ENCODE results near the gene PTGER3.

DNA sequence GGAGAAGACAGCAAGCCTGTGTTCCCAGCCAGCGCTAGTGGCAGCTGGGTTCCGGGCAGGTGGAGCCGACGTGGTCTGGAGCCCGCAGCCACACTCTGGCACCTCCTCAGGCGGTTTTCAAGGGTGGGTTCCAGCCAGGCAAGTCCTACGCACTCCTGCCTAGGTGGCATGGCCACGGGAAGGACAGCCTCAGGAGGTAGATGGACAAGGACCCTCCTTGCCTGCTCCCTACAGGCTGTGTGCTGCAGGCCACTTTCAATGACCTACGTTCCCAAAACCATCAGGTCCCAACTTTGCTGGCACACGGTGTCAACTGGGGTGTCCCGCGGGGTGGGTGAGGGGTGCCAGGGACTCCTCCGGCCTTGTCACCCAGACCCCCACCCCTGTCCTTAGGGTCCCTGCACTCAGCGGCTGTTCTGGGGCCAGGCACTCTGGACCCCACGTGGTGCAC, 6.7 kb upstream of the PTGER3 start:
- TF ChIP-seq, protein P1, sequence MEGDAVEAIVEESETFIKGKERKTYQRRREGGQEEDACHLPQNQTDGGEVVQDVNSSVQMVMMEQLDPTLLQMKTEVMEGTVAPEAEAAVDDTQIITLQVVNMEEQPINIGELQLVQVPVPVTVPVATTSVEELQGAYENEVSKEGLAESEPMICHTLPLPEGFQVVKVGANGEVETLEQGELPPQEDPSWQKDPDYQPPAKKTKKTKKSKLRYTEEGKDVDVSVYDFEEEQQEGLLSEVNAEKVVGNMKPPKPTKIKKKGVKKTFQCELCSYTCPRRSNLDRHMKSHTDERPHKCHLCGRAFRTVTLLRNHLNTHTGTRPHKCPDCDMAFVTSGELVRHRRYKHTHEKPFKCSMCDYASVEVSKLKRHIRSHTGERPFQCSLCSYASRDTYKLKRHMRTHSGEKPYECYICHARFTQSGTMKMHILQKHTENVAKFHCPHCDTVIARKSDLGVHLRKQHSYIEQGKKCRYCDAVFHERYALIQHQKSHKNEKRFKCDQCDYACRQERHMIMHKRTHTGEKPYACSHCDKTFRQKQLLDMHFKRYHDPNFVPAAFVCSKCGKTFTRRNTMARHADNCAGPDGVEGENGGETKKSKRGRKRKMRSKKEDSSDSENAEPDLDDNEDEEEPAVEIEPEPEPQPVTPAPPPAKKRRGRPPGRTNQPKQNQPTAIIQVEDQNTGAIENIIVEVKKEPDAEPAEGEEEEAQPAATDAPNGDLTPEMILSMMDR (conservative IDR thresholded peaks at IDR 0.05): no peak
- no peak for TF ChIP-seq ZFX (IDR thresholded peaks at IDR 0.05)

Data from C4-2B (cell line).